ENCODE data around the gene THRA. TPM values are rescaled to one million over a fixed set of nuclear protein-coding genes. Genes with fewer than 3 reads are reported as not detected.
A peak's percentile ranks its signal among the peaks of the same experiment; 100 is the strongest.

Gene THRA
- total RNA-seq, 4 donors from 2014 or later, result 19.7 to 124 (median 63.1) TPM

DNA sequence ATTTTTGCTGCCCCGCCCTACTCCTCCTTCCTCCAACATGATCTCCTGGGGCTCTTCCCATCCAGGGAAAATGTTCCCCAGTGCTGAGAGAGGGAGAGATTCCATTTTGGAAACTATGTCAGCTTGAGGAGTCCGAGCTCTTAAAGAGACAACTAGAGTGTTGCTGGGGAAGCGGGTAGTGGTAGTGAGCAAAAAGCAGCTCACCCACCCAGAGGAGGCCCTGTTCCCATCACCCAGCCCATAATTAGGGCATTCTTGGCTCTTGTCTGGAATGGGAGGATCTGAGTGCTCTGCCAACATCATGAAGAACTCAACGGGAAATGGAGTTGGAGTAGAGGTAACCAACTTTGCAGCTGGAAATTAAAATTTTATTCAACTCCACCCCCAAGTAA lies 49.9 kb downstream of the THRA start:
- Histone ChIP-seq H3K4me1 (peaks cover 29 to 40% of the 10 kb centered on the region in 2 donors), H3K4me3 (peak overlapping the region in 1 of 2 donors; percentile 41), H3K36me3 (no peaks in the 10 kb centered on the region), H3K27me3 (no peaks in the 10 kb centered on the region), H3K9me3 (no peaks in the 10 kb centered on the region), H3K27ac (peak overlapping the region; percentile 90 to 99)
- TF ChIP-seq, protein P1, sequence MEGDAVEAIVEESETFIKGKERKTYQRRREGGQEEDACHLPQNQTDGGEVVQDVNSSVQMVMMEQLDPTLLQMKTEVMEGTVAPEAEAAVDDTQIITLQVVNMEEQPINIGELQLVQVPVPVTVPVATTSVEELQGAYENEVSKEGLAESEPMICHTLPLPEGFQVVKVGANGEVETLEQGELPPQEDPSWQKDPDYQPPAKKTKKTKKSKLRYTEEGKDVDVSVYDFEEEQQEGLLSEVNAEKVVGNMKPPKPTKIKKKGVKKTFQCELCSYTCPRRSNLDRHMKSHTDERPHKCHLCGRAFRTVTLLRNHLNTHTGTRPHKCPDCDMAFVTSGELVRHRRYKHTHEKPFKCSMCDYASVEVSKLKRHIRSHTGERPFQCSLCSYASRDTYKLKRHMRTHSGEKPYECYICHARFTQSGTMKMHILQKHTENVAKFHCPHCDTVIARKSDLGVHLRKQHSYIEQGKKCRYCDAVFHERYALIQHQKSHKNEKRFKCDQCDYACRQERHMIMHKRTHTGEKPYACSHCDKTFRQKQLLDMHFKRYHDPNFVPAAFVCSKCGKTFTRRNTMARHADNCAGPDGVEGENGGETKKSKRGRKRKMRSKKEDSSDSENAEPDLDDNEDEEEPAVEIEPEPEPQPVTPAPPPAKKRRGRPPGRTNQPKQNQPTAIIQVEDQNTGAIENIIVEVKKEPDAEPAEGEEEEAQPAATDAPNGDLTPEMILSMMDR (IDR thresholded peaks at IDR 0.05), result no peak
- no peak for TF ChIP-seq POLR2A (IDR thresholded peaks at IDR 0.05)
- DNase-seq, result peak; percentile 71 to 75
- intact Hi-C loops (cut with DNase I; ENCODE audit: low total_unique reads), result loop anchor here (5.0 kb wide), 1 partner anchor 50 kb away; the partner anchor contains the start of gene THRA

DNA sequence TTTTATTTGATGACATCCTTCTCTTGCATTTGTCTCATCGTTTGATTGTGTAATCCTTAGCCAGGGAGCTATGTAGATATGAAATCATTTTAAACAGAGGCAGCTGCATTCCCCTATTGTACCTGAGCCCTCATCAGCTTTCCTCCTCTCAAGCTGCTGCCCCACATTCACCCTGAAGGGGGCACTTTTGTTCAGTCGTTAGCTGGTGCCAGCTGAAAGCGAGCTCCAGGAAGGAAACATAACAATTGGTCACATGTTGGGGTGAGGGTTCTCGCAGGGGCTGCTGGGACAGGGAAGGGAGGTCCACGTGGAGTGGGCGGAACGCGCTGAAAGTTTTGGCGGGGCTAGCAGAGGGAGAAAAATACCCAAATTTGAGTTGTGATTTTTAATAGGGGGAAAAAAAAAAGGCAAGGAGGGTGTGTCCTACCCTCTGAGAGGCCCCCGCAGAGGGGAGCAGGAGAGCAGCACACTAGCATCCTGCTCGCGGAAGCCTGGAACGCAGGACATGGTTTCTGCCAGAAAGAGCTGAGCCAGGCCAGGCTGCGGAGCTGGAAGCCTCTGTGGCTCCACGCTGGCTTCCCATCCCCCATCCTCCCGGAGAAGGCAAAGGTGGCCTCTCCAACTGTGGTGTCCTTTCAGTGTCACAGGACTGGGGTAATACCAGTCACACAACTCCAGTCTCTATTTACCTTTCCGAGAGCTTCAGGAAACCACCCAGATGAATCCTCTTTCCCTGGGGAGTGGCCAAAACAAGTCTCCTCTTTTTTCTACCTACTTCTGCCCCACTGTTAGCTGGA lies 50.5 kb downstream of the THRA start:
- H3K27ac ChIP-seq, result peak overlapping the region; percentile 90 to 99
- H3K27me3 ChIP-seq, result no peaks in the 10 kb centered on the region
- no peaks in the 10 kb centered on the region for H3K36me3 ChIP-seq
- intact Hi-C loops (cut with DNase I; ENCODE audit: low total_unique reads), result loop anchor here (5.0 kb wide), 1 partner anchor 51 kb away; the partner anchor contains the start of gene THRA
- H3K4me1 ChIP-seq, result peaks cover 26 to 36% of the 10 kb centered on the region in 2 donors
- DNase-seq, result peak; percentile 96 to 97
- peak overlapping the region; percentile 38 to 41 for H3K4me3 ChIP-seq
- TF ChIP-seq POLR2A (IDR thresholded peaks at IDR 0.05), result peak in 1 of 2 donors; percentile 51
- TF ChIP-seq, protein P1 (IDR thresholded peaks at IDR 0.05), result peak; percentile 83 to 97 (median 95)
- H3K9me3 ChIP-seq, result no peaks in the 10 kb centered on the region

DNA sequence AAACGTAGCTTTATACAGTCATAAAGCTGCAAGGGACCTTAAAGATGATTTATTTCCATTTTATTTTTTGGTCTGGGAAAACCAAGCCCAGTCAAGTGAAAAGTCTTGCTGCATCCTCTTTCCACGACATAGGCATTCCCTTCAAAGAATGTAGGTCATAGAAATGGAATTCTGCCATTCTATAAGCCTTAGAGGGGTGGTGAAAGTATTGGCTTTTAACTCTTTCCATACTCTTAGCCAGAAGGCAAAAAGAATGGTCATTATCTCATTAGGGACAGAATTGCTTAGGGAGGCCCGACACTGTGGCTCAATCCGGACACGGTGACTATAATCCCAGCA lies 51.1 kb downstream of the THRA start:
- Histone ChIP-seq H3K27ac (peak overlapping the region; percentile 90 to 99), H3K36me3 (no peaks in the 10 kb centered on the region), H3K9me3 (no peaks in the 10 kb centered on the region), H3K4me3 (peak overlapping the region; percentile 38 to 41), H3K4me1 (peaks cover 21 to 32% of the 10 kb centered on the region in 2 donors), H3K27me3 (no peaks in the 10 kb centered on the region)
- TF ChIP-seq POLR2A (IDR thresholded peaks at IDR 0.05), result no peak
- TF ChIP-seq, protein P1 (IDR thresholded peaks at IDR 0.05), result no peak
- intact Hi-C loops (cut with DNase I; ENCODE audit: low total_unique reads), result loop anchor here (5.0 kb wide), 1 partner anchor 52 kb away; the partner anchor contains the start of gene THRA
- DNase-seq, result no peak

DNA sequence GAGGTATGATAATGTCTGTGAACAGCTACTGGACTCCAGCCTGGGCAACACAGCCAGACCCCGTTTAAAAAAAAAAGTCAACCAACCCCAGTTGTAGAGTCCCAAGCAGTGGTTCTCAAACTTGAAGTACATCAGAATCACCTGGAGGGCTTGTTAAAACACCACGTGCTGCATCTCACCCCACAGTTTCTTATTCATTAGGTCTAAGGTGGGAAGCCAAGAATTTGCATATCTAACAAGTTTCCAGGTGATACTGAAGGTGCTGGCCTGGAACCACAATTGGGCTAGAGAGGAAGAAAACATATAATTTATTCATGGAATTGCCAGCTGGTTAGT lies 52.3 kb downstream of the THRA start:
- DNase-seq, result no peak
- TF ChIP-seq, protein P1 (IDR thresholded peaks at IDR 0.05), result no peak
- no peak for TF ChIP-seq POLR2A (IDR thresholded peaks at IDR 0.05)
- intact Hi-C loops (cut with DNase I; ENCODE audit: low total_unique reads), result no loop called here
- Histone ChIP-seq H3K4me3 (no peak overlapping the region), H3K27ac (peak overlapping the region; percentile 90 to 99), H3K36me3 (no peaks in the 10 kb centered on the region), H3K4me1 (peaks cover 10 to 20% of the 10 kb centered on the region in 2 donors), H3K9me3 (no peaks in the 10 kb centered on the region), H3K27me3 (no peaks in the 10 kb centered on the region)
